PC-3 (cell line): Measurements from ENCODE around the gene LSG1. TPM values are rescaled to one million over a fixed set of nuclear protein-coding genes. Genes with fewer than 3 reads are reported as not detected.

Source experiments
- ATAC-seq: fragments of 200-7000 bp; cut with Tn5 transposase; 2 replicates; pipeline ENCODE4 v1.9.1; 2020; ENCODE audit warnings: mild to moderate bottlenecking, moderate library complexity
- BruUV-seq: library from RNA; stranded (reverse); fragments of 400-500 nt; replicated peaks from 2 replicates; lab custom pipeline; 2021; lab: Mats Ljungman, UMichigan
- CTCF ChIA-PET: fragments of 300-600 bp; sonication (Branson Sonifier 250); formaldehyde crosslinking; loops from one replicate; lab custom pipeline; 2022; ENCODE audit warnings: antibody characterized with exemption; lab: Charles Lee
- POLR2A ChIA-PET: fragments of 300-600 bp; sonication (Branson Sonifier 250); formaldehyde crosslinking; loops from one replicate; lab custom pipeline; 2022; ENCODE audit warnings: antibody characterized with exemption; ENCODE audit not compliant: unreplicated experiment; lab: Charles Lee
- DNase-seq: peaks from one replicate; pipeline ENCODE4 v3.0.0-alpha.2; 2015
- H2AFZ ChIP-seq: fragments of 300-600 bp; sonication (generic); 2 replicates; pipeline ENCODE4 v1.6.0; 2016; ENCODE audit warnings: antibody characterized with exemption, low read length
- H3F3A ChIP-seq: fragments of 300-600 bp; sonication (generic); one replicate; pipeline ENCODE4 v1.6.0; 2017; ENCODE audit warnings: antibody characterized with exemption, low read length, control low read depth, mild to moderate bottlenecking; ENCODE audit not compliant: unreplicated experiment
- H3K27ac ChIP-seq: fragments of 300-600 bp; sonication (generic); 2 replicates; pipeline ENCODE4 v1.5.1; 2016; ENCODE audit warnings: mild to moderate bottlenecking, low read length
- H3K27me3 ChIP-seq: fragments of 300-600 bp; sonication (generic); 2 replicates; pipeline ENCODE4 v1.6.1; 2016; ENCODE audit warnings: low read length, mixed read lengths
- H3K36me3 ChIP-seq: fragments of 300-600 bp; sonication (generic); 2 replicates; pipeline ENCODE4 v1.6.1; 2016; ENCODE audit warnings: low read depth, mixed run types, low read length, mixed read lengths
- H3K4me1 ChIP-seq: fragments of 300-600 bp; sonication (generic); 2 replicates; pipeline ENCODE4 v1.5.1; 2016; ENCODE audit warnings: low read length; ENCODE audit not compliant: insufficient read depth
- H3K4me2 ChIP-seq: fragments of 300-600 bp; sonication (generic); 2 replicates; pipeline ENCODE4 v1.6.0; 2016; ENCODE audit warnings: low read length
- H3K4me3 ChIP-seq: fragments of 300-600 bp; sonication (generic); 2 replicates; pipeline ENCODE4 v1.5.1; 2016; ENCODE audit warnings: mild to moderate bottlenecking, low read length, mixed read lengths
- H3K79me2 ChIP-seq: fragments of 300-600 bp; sonication (generic); 2 replicates; pipeline ENCODE4 v1.6.1; 2017; ENCODE audit warnings: low read length, mixed read lengths
- H3K9ac ChIP-seq: fragments of 300-600 bp; sonication (generic); 2 replicates; pipeline ENCODE4 v1.6.0; 2016; ENCODE audit warnings: mild to moderate bottlenecking, low read length
- H3K9me2 ChIP-seq: fragments of 300-600 bp; sonication (generic); replicated peaks from 2 replicates; pipeline ENCODE4 v1.6.1; 2016; ENCODE audit warnings: mixed run types, low read length, mixed read lengths
- H3K9me3 ChIP-seq: fragments of 300-600 bp; sonication (generic); 2 replicates; pipeline ENCODE4 v1.6.1; 2016; ENCODE audit warnings: low read length, mixed read lengths
- H4K20me1 ChIP-seq: fragments of 300-600 bp; sonication (generic); 2 replicates; pipeline ENCODE4 v1.6.1; 2016; ENCODE audit warnings: low read length, mixed read lengths
- CTCF ChIP-seq: fragments of 300-600 bp; sonication (generic); conservative IDR thresholded peaks from 2 replicates; pipeline ENCODE4 v1.5.1; 2017; ENCODE audit warnings: antibody characterized with exemption, low read depth, mild to moderate bottlenecking, low read length
- EZH2 ChIP-seq: fragments of 300-600 bp; sonication (generic); IDR thresholded peaks from one replicate; pipeline ENCODE4 v1.6.1; 2017; ENCODE audit warnings: antibody characterized with exemption, mild to moderate bottlenecking, low read length; ENCODE audit not compliant: unreplicated experiment
- EZH2phosphoT487 ChIP-seq: fragments of 300-600 bp; sonication (generic); IDR thresholded peaks from 2 replicates; pipeline ENCODE4 v1.6.1; 2018; ENCODE audit warnings: mild to moderate bottlenecking, antibody characterized with exemption, low read length, borderline replicate concordance
- intact Hi-C: fragments of 100-400 bp; cut with micrococcal nuclease; formaldehyde crosslinking; loops from 2 replicates; pipeline ENCODE4 v1.9.0; 2023
- total RNA-seq: library from RNA; depleted of rRNA; stranded (reverse); fragments of >200 nt; gene quantifications from 2 replicates; pipeline ENCODE4 v1.2.3, GENCODE V29; 2014

Gene LSG1
- total RNA-seq, 1 experiment from 2014 or later = 83.8 TPM

DNA sequence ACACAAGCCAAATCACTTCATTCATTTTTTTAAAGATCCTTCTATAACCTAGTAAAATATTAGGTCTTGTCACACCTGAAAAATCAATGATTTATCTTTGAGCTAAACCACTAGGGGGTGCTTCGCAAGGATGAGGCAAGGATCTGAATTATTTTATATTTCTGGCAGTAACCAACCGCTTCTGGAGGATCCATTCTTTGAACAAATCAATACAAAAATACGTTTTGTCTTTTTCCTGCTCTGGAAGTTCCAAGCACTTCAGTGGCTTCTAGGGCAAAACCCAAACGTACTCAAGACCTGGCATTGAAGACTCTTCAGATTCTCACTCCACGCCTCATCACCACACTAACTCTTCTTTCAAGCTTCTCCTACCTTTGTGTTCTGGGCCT is 486 bp downstream of the LSG1 start:
- peak overlapping the region; percentile 71 for H3K27ac ChIP-seq
- peaks cover 17% of the 10 kb centered on the region for H4K20me1 ChIP-seq
- ChIA-PET CTCF (interaction anchor here (0.6 to 2.3 kb wide), 12 partner anchors 11 to 704 kb away, joined by 3 to 13 read pairs (median 4); no protein-coding TSS in a partner anchor), POLR2A (interaction anchor here (0.6 to 0.7 kb wide), 2 partner anchors 23 to 341 kb away, joined by 3 to 4 read pairs; no protein-coding TSS in a partner anchor)
- peak overlapping the region; percentile 64 for H2AFZ ChIP-seq
- no peaks in the 10 kb centered on the region for H3K9me3 ChIP-seq
- BruUV-seq = TSS peak; percentile 75
- H3K9ac ChIP-seq = peak overlapping the region; percentile 89
- no peaks in the 10 kb centered on the region for H3K27me3 ChIP-seq
- H3F3A ChIP-seq = no peaks in the 10 kb centered on the region
- H3K4me3 ChIP-seq = peak overlapping the region; percentile 87
- peak; percentile 32 for ATAC-seq
- DNase-seq = peak; percentile 66
- peak overlapping the region; percentile 93 for H3K4me2 ChIP-seq
- H3K36me3 ChIP-seq = peaks cover 16% of the 10 kb centered on the region; the same call in 1 of the 2 replicates
- peaks cover 42% of the 10 kb centered on the region for H3K79me2 ChIP-seq
- intact Hi-C loops = loop anchor here (5.0 kb wide), 1 partner anchor 339 kb away; no protein-coding TSS in a partner anchor
- H3K9me2 ChIP-seq = no peaks in the 10 kb centered on the region
- TF ChIP-seq CTCF = peak; percentile 89
- TF ChIP-seq EZH2phosphoT487 = no peak
- H3K4me1 ChIP-seq = peaks cover 14% of the 10 kb centered on the region

GRCh38 chr3:194667363-194667762 is 4.6 kb downstream of the LSG1 start:
- ATAC-seq (no peak), DNase-seq (no peak)
- H3K9ac ChIP-seq = no peak overlapping the region
- H3K9me3 ChIP-seq = no peaks in the 10 kb centered on the region
- H3K4me2 ChIP-seq = no peak overlapping the region
- H3K79me2 ChIP-seq = peaks cover 42% of the 10 kb centered on the region
- intact Hi-C loops = no loop called here
- peaks cover 14% of the 10 kb centered on the region for H3K4me1 ChIP-seq
- peaks cover 44% of the 10 kb centered on the region for H3K36me3 ChIP-seq
- no peak overlapping the region for H3K4me3 ChIP-seq
- H3K27me3 ChIP-seq = no peaks in the 10 kb centered on the region
- ChIA-PET CTCF (no interaction called here), POLR2A (no interaction called here)
- H3K27ac ChIP-seq = no peak overlapping the region
- no TSS peak for BruUV-seq
- TF ChIP-seq CTCF = no peak
- TF ChIP-seq EZH2 = no peak
- TF ChIP-seq EZH2phosphoT487 = no peak
- H2AFZ ChIP-seq = no peak overlapping the region
- H3K9me2 ChIP-seq = no peaks in the 10 kb centered on the region
- H4K20me1 ChIP-seq = peaks cover 17% of the 10 kb centered on the region
- H3F3A ChIP-seq = no peaks in the 10 kb centered on the region

DNA sequence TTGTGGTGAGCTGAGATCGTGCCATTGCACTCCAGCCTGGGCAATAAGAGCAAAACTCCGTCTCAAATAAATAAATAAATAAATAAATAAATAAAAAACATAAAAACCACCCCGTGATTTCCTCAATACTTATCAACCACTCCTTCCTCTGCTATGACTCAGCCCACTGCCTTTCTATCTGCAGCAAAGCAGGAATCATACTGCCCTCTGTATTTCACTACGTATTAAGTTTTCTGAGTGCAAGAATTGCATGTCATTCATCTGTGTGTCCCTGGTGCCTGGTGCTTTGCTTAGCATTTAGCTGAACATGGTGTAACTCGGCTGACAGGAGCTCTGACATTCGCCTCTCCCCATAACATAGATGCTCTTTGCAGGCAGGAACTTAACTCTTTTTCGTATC is 7.1 kb downstream of the LSG1 start:
- intact Hi-C loops = no loop called here
- peaks cover 29% of the 10 kb centered on the region for H3K79me2 ChIP-seq
- H3K27ac ChIP-seq = no peak overlapping the region
- no peaks in the 10 kb centered on the region for H3K9me2 ChIP-seq
- H3K9ac ChIP-seq = no peak overlapping the region
- H3K36me3 ChIP-seq = peaks cover 61% of the 10 kb centered on the region
- H3K27me3 ChIP-seq = no peaks in the 10 kb centered on the region
- H3K4me1 ChIP-seq = no peaks in the 10 kb centered on the region
- BruUV-seq = no TSS peak
- H4K20me1 ChIP-seq = peaks cover 2% of the 10 kb centered on the region
- CTCF ChIA-PET = interaction anchor here (0.7 kb wide), 1 partner anchor 23 kb away, joined by 6 read pairs; no protein-coding TSS in a partner anchor
- POLR2A ChIA-PET = interaction anchor here (0.7 kb wide), 1 partner anchor 742 kb away, joined by 4 read pairs; no protein-coding TSS in a partner anchor
- H2AFZ ChIP-seq = no peak overlapping the region
- H3K9me3 ChIP-seq = no peaks in the 10 kb centered on the region
- DNase-seq (peak; percentile 22), ATAC-seq (peak; percentile 43)
- H3F3A ChIP-seq = no peaks in the 10 kb centered on the region
- TF ChIP-seq CTCF (no peak), EZH2 (no peak), EZH2phosphoT487 (no peak)
- no peak overlapping the region for H3K4me3 ChIP-seq
- H3K4me2 ChIP-seq = no peak overlapping the region
